OCI-LY3 (cell line): ENCODE measurements around the gene CTNNBIP1.

Experiments used
- CTCF ChIP-seq: fragments of 200-600, 300-600 bp; sonication (generic); IDR thresholded peaks from 2 replicates; pipeline ENCODE4 v1.5.1; 2014; ENCODE audit warnings: antibody characterized with exemption, low read length, low read depth
- EZH2phosphoT487 ChIP-seq: fragments of 200-600 bp; shearing (Covaris generic); IDR thresholded peaks from 2 replicates; pipeline ENCODE4 v1.6.1; 2018; ENCODE audit warnings: antibody characterized with exemption, mixed run types, low read depth

- TF ChIP-seq CTCF: peak; percentile 75
- TF ChIP-seq EZH2phosphoT487: no peak
These were observed 35.0 kb downstream of the CTNNBIP1 start for GRCh38 chr1:9874959-9875635.
